ENCODE data around the gene CD151.

DNA sequence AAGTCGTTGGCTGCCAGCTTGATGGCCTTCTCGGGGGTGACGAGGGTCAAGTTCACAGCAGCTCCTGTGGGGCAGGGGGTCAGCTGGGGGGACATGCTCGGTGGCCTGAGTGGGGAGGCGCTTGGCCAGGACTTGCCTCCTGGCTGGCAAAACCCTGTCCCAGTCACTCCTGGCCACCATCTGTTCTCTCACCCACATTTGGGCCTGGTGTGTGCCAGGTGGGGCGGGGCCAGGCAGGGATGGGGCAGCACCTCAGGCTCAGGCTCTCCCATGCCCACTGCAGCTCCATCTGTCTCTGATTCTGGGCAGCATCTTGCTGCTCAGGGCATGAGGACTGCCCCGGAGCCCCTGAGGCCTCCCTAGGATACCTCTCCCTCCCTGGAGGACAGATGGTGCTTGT lies 39.2 kb upstream of the CD151 start:
- TF ChIP-seq POLR2A (IDR thresholded peaks at IDR 0.05), result no peak
- no peak for TF ChIP-seq POLR2AphosphoS5 (IDR thresholded peaks at IDR 0.05)
- TF ChIP-seq CTCF (IDR thresholded peaks at IDR 0.05), result no peak
- no peak for TF ChIP-seq EP300 (IDR thresholded peaks at IDR 0.05)

All from sigmoid colon (tissue), 4 donors.